Activated T-cell treated with anti-CD3 and anti-CD28 coated beads, Interleukin-2, amount 50 U/mL, for 24 hours (primary cell): ENCODE measurements around the gene C2CD5.

Experiments used
- DNase-seq: peaks from one replicate; pipeline ENCODE4 v3.0.0-alpha.2; 2020
- H3K27ac Mint-ChIP-seq: 2 replicates; pipeline ENCODE4 v1.8.0; 2020; ENCODE audit warnings: mild to moderate bottlenecking, mixed read lengths
- H3K27me3 Mint-ChIP-seq: 2 replicates; pipeline ENCODE4 v1.8.0; 2020; ENCODE audit warnings: mixed read lengths
- H3K36me3 Mint-ChIP-seq: 2 replicates; pipeline ENCODE4 v1.8.0; 2020; ENCODE audit warnings: low read depth, mixed read lengths
- H3K4me1 Mint-ChIP-seq: 2 replicates; pipeline ENCODE4 v1.8.0; 2020; ENCODE audit warnings: low read depth, mixed read lengths
- H3K4me3 Mint-ChIP-seq: 2 replicates; pipeline ENCODE4 v1.8.0; 2020; ENCODE audit warnings: mild to moderate bottlenecking, moderate library complexity, mixed read lengths
- H3K9me3 Mint-ChIP-seq: 2 replicates; pipeline ENCODE4 v1.8.0; 2020; ENCODE audit warnings: mixed read lengths

The C2CD5 gene

DNA sequence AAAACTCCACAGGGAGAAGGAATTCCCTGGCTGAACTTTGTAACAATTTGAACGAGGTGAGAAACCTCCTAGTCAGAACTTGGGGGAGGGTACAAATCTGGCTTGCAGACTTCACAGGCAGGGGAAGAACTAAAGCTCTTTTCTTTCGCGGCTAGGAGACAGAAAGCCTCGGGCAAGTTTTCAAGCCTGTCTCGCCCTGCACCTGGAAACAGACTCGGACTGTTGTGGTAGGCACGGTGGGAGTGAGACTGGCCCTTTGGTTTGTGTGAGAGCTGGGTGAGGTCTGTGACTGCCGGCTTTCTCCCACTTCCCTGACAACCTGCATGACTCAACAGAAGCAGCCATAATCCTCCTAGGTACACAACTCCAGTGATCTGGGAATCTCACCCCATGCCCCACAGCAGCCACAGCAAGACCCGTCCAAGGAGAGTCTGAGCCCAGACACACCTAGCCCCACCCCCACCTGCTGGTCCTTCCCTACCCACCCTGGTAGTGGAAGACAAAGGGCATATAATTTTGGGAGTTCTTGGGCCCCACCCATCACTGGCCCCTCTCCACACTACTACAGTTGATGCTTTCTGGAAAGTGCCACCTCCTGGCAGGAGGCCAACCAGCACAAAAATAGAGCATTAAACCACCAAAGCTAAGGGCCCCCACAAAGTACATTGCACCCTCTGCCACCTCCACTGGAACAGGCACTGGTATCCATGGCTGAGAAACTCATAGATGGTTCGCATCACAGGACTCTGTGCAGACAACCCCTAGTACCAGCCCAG lies 107.1 kb downstream of the C2CD5 start:
- no peak for DNase-seq
- no peaks in the 10 kb centered on the region for H3K9me3 Mint-ChIP-seq
- H3K4me3 Mint-ChIP-seq = no peak overlapping the region
- H3K27ac Mint-ChIP-seq = no peak overlapping the region
- no peaks in the 10 kb centered on the region for H3K36me3 Mint-ChIP-seq
- no peaks in the 10 kb centered on the region for H3K27me3 Mint-ChIP-seq
- peaks cover 21% of the 10 kb centered on the region for H3K4me1 Mint-ChIP-seq

DNA sequence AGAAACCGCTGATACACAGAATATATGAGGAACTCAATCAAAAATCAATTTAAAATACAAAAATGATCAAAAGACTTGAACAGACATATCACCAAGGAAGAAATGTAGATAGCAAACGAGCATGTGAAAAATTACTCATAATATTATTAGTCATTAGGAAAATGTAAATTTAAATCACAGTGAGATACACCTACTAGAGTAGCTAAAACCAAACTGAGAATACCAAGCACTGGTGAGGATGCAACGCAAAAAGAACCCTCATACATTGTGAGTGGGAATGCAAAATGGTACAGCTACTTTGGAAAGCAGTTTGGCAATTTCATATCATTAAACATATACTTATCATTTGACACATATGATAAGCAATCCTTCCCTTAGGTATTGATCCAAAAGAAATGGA lies 108.8 kb downstream of the C2CD5 start:
- DNase-seq = no peak
- H3K36me3 Mint-ChIP-seq = no peaks in the 10 kb centered on the region
- no peak overlapping the region for H3K4me3 Mint-ChIP-seq
- H3K27me3 Mint-ChIP-seq = no peaks in the 10 kb centered on the region
- peaks cover 28% of the 10 kb centered on the region for H3K4me1 Mint-ChIP-seq
- no peak overlapping the region for H3K27ac Mint-ChIP-seq
- no peaks in the 10 kb centered on the region for H3K9me3 Mint-ChIP-seq

DNA sequence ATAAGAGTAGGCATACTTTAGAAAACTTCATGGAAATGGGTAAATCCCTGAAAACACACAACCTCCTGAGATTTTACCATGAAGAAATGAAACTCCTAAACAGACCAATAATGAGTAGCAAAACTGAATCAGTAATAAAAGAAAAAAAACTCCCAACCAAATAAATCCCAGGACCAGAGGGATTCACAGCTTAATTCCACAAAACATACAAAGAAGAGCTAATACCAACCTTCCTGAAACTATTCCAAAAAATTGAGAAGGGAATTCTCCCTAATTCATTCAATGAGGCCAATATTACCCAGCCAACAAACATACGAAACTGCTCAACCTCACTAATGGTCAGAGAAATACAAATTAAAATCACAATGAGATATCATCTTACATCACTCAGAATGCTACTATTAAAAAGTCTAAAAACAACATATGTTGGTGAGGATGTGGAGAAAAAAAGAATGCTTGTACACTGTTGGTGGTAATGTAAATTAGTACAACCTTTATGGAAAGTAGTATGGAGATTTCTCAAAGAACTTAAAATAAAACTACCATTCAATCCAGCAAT lies 112.6 kb downstream of the C2CD5 start:
- Mint-ChIP-seq H3K9me3 (no peaks in the 10 kb centered on the region), H3K36me3 (no peaks in the 10 kb centered on the region), H3K4me1 (peaks cover 16% of the 10 kb centered on the region), H3K27ac (peak overlapping the region; percentile 51), H3K4me3 (peak overlapping the region; percentile 45), H3K27me3 (no peaks in the 10 kb centered on the region)
- no peak for DNase-seq

DNA sequence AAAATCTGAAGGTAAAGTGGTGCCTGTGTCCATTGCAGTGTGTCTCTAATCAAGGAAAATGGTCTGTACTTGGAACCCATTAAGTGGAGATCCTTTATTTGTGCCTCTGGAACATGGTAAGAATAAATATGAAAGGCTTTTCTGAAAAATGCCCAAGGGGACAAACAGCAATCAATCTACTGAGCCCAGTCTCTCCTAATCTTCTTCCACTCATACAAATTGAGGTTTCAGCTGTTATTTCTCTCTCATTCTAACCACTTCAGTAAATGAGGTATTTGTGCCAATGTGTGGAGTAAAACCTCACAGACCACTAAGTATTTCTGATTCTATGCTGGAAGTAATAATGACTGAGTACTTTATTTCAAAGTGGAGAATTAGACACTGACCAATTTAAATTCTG lies 127.5 kb downstream of the C2CD5 start:
- H3K36me3 Mint-ChIP-seq = no peaks in the 10 kb centered on the region
- peaks cover 17% of the 10 kb centered on the region for H3K4me1 Mint-ChIP-seq
- H3K9me3 Mint-ChIP-seq = no peaks in the 10 kb centered on the region
- DNase-seq = no peak
- no peak overlapping the region for H3K27ac Mint-ChIP-seq
- no peak overlapping the region for H3K4me3 Mint-ChIP-seq
- H3K27me3 Mint-ChIP-seq = no peaks in the 10 kb centered on the region

DNA sequence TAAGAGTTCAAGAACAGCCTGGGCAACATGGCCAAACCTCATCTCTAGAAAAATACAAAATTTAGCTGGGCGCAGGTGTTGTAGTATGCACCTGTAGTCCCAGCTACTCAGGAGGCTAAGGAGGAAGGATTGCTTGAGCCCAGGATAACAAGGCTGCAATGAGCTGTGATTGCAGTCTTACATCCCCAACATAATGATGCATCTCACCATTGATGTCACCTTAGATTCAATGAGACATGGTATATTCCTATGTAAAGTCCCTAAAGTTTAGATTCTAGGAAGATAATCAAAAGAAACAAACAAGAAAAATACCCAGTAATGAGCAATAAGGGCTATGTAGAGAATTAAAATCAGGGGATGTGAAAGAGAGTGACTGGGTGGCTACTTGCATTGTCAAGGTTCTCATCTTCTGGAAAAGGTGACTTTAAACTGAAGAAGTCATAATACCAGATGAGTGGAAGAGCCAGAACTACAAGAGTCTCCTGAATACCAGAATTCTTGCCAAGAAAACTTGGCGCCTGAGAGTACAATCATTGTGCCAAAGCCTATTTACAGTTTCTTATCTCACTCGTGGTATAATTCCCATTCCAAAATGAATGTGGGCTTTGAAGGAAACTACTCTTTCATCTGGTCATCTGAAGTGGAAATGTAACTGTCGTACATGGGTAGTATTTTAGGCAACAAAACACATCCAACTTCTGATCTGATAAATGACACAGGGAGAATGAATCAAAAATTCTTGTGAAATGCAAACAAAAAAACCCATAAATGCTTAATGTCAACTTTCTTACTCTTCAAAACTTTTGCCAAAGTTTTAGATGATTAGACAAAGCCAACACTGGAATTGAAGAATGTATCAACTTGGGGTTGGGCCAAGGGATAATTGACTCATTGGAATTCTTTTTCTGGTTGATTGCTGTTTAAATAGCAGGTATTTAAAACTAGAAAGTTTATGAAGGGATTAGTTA lies 128.7 kb downstream of the C2CD5 start:
- Mint-ChIP-seq H3K9me3 (no peaks in the 10 kb centered on the region), H3K27ac (no peak overlapping the region), H3K4me1 (peaks cover 20% of the 10 kb centered on the region), H3K36me3 (no peaks in the 10 kb centered on the region), H3K4me3 (no peak overlapping the region), H3K27me3 (no peaks in the 10 kb centered on the region)
- no peak for DNase-seq

DNA sequence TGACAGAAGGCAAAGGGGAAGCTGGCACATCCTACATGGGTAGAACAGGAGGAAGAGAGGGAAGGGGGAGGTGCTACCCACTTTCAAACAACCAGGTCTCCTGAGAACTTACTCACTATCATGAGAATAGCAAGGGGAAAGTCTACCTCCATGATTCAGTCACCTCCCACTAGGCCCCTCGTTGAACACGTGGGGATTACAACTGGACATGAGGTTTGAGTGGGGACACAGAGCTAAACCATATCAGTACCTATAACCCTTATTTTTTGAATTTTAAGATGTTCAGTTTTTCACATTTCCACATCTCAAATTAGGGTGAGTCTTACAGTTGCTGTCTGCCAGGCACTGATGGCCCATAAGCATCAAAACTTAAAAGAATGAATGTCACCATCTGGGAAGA lies 129.6 kb downstream of the C2CD5 start:
- no peaks in the 10 kb centered on the region for H3K36me3 Mint-ChIP-seq
- H3K27me3 Mint-ChIP-seq = no peaks in the 10 kb centered on the region
- no peak for DNase-seq
- peaks cover 26% of the 10 kb centered on the region for H3K4me1 Mint-ChIP-seq
- no peak overlapping the region for H3K4me3 Mint-ChIP-seq
- H3K9me3 Mint-ChIP-seq = no peaks in the 10 kb centered on the region
- H3K27ac Mint-ChIP-seq = no peak overlapping the region

DNA sequence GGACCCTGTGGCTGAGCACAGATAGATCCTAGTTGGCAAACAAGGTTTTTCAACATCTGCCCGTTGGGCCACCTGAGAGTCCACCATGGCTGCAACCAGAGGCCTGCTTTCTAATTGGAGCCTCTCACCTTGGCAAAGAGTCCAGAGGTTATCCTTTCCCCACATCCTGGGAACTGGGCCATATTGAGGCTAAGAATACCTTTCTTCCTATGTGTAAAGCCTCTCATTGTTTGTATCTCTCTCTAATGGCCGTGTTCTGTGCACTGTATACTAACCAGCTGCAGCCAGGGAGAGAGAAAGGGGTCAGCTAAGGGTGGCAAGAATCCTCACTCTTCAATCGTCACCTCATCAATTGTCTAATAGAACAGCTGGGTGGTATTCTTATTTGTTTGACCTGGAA lies 130.8 kb downstream of the C2CD5 start:
- Mint-ChIP-seq H3K4me1 (peaks cover 38% of the 10 kb centered on the region), H3K27ac (no peak overlapping the region), H3K36me3 (no peaks in the 10 kb centered on the region), H3K4me3 (no peak overlapping the region), H3K27me3 (no peaks in the 10 kb centered on the region), H3K9me3 (no peaks in the 10 kb centered on the region)
- DNase-seq = no peak

DNA sequence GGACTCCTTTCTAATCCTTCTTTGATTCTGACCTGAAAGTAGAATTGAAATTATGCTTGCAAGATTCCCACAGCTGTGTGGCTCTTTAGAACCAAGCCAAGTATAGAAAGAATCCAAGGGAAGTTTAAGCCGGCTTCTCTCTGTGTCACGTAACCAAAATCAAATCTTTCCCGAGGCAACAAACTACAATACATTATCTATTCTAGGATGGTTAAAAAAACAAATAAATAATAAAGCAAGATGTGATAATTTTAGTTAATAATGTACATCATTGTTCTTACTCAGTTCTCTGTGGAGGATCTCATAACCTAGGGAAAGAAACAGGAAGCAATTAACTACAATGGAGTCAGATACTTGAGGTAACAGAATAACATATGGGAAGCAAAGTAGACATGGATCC lies 131.8 kb downstream of the C2CD5 start:
- Mint-ChIP-seq H3K4me3 (no peak overlapping the region), H3K27me3 (no peaks in the 10 kb centered on the region), H3K36me3 (no peaks in the 10 kb centered on the region), H3K9me3 (no peaks in the 10 kb centered on the region), H3K4me1 (peaks cover 41% of the 10 kb centered on the region), H3K27ac (no peak overlapping the region)
- no peak for DNase-seq

DNA sequence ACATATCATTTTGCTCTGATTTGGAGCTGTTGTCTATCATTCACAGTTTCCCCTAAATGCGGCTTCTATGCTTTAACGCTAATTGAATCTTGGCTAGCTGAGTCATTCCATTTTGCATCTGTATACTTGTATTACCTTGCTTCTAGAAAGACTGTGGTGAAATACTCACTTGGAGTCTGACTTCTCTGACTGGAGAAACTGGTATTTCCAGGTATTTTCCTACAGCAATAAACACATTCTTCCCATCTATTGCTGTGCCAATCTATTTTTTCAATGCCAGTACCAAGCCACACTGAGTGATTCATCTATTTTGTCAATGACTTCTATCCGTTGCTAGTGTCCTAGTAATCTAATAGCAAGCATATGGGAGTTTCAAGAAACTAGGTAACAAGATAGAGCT lies 133.9 kb downstream of the C2CD5 start:
- Mint-ChIP-seq H3K9me3 (no peaks in the 10 kb centered on the region), H3K27me3 (no peaks in the 10 kb centered on the region), H3K4me3 (peak overlapping the region; percentile 68), H3K36me3 (no peaks in the 10 kb centered on the region), H3K27ac (peak overlapping the region; percentile 90), H3K4me1 (peaks cover 37% of the 10 kb centered on the region)
- no peak for DNase-seq

DNA sequence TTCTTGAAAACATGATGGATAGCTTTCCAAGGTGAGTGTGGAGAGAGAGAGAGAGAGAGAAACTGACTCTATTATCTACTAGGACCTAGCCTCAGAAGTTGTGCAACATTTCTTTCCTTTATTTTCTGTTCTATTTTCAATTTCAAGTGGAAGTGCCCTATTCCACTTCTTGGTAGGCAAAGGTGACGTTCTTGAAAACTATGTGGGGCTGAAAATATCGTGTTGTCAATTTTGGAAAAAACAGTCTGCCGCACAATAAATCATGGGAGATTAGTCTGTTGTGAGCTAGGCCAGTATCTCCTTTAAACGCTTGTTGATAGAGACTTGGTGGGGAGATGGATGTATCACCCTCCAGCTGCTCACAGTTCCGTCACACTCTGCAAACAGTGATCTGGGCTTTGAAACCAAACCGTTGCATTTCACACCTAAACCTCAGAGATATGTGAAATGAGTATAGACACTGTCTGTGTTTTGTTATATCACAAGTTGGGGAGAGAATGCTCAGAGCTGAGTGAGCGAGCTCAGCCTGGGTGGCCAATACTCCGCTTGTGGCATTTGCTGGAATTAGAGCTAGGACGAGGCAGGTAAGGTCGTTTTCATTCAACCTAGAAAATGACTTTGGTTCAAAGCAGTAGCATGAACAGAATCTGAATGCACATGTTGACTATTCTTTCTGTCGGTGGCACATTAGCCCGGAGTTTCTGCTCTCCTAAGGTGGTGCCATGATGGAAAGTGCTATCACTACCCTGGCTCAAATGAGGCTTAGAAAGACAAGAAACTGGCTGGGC lies 134.8 kb downstream of the C2CD5 start:
- Mint-ChIP-seq H3K4me3 (peak overlapping the region; percentile 68), H3K27me3 (no peaks in the 10 kb centered on the region), H3K27ac (peak overlapping the region; percentile 90), H3K4me1 (peaks cover 34% of the 10 kb centered on the region), H3K9me3 (no peaks in the 10 kb centered on the region), H3K36me3 (no peaks in the 10 kb centered on the region)
- peak; percentile 44 for DNase-seq

DNA sequence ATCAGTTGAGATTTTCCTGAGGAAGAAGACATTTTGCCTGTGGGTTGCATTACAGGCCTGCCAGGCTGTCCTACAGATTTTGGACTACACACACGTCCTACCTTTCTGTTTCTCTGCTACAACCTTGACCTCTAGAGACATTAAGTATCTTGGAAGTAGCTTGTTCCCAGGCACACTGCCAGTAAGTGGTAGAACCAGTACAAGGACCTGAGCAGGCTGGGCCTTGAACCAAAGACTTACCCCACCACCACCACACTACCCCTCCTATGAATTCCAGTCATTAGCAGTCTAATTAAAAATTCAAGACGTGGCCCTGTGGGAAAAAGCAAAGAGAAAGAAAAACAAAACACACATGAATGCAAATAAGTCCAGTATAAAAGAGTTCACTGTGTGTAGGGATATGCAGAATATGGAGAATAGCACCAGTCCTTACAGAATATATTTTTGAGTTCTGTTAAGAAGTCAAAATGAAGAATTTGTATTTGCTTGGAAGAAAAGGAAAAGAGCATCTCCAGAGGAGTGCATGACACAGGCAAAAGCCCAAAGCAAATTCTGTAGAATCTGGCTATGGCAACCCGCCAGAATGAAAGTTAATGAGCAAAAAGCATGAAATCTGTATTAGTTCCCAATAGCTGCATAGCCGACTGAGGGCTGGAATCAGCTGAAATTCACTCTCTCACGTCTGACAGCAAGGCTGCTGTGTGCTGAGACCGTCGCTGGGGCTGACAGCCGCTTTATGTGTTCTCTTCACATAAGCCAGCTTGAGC lies 135.5 kb downstream of the C2CD5 start:
- no peaks in the 10 kb centered on the region for H3K36me3 Mint-ChIP-seq
- DNase-seq = no peak
- H3K27ac Mint-ChIP-seq = peak overlapping the region; percentile 90
- peaks cover 33% of the 10 kb centered on the region for H3K4me1 Mint-ChIP-seq
- H3K4me3 Mint-ChIP-seq = peak overlapping the region; percentile 68
- no peaks in the 10 kb centered on the region for H3K9me3 Mint-ChIP-seq
- no peaks in the 10 kb centered on the region for H3K27me3 Mint-ChIP-seq

DNA sequence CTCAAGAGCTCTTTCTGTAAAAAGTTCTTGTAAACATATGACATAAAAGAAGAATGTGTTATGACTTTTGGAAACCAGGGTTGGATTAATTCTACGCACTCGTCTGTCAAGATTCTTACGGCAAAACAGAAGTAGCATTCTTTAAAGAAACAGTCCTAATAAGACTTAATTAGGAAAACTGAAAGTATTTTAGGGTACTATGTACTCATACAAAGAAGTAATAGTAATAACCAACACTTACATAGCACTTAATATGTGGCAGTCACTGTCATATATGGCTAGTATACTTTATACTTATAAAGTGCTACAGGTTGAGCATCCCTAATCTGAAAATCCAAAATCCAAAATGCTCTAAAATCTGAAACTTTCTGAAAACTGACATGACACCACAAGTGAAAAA lies 136.9 kb downstream of the C2CD5 start:
- Mint-ChIP-seq H3K27ac (no peak overlapping the region), H3K36me3 (no peaks in the 10 kb centered on the region), H3K4me1 (peaks cover 33% of the 10 kb centered on the region), H3K27me3 (no peaks in the 10 kb centered on the region), H3K9me3 (no peaks in the 10 kb centered on the region), H3K4me3 (no peak overlapping the region)
- no peak for DNase-seq

DNA sequence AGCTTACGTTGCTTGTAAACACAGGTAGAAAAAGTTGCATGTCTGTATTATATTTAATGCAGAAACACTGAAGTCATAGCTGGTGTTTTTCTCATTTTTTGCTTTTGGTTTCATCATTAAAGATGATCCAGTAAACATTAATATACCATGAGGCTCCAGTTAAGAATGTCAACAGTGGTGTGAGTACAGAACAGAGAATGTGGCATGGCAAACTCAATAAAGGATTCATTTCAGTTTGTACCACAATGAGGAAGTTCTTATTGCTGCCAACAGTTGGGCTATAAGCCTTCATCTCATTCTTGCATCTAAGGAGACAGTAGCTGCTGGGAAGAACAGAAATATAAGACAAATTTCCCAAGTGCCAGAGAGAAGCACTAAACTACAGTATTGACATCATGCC lies 137.7 kb downstream of the C2CD5 start:
- Mint-ChIP-seq H3K4me3 (no peak overlapping the region), H3K27ac (no peak overlapping the region), H3K9me3 (no peaks in the 10 kb centered on the region), H3K36me3 (no peaks in the 10 kb centered on the region), H3K4me1 (peaks cover 33% of the 10 kb centered on the region), H3K27me3 (no peaks in the 10 kb centered on the region)
- DNase-seq = no peak
